GM19324 (cell line): Measurements from ENCODE around the gene PHLPP2.

Source experiments
- ATAC-seq: cut with Tn5 transposase; IDR thresholded peaks from one replicate; pipeline ENCODE4 v1.9.1; 2021; ENCODE audit warnings: mild to moderate bottlenecking, moderate library complexity; ENCODE audit not compliant: unreplicated experiment, low FRiP score

Gene PHLPP2, protein sequence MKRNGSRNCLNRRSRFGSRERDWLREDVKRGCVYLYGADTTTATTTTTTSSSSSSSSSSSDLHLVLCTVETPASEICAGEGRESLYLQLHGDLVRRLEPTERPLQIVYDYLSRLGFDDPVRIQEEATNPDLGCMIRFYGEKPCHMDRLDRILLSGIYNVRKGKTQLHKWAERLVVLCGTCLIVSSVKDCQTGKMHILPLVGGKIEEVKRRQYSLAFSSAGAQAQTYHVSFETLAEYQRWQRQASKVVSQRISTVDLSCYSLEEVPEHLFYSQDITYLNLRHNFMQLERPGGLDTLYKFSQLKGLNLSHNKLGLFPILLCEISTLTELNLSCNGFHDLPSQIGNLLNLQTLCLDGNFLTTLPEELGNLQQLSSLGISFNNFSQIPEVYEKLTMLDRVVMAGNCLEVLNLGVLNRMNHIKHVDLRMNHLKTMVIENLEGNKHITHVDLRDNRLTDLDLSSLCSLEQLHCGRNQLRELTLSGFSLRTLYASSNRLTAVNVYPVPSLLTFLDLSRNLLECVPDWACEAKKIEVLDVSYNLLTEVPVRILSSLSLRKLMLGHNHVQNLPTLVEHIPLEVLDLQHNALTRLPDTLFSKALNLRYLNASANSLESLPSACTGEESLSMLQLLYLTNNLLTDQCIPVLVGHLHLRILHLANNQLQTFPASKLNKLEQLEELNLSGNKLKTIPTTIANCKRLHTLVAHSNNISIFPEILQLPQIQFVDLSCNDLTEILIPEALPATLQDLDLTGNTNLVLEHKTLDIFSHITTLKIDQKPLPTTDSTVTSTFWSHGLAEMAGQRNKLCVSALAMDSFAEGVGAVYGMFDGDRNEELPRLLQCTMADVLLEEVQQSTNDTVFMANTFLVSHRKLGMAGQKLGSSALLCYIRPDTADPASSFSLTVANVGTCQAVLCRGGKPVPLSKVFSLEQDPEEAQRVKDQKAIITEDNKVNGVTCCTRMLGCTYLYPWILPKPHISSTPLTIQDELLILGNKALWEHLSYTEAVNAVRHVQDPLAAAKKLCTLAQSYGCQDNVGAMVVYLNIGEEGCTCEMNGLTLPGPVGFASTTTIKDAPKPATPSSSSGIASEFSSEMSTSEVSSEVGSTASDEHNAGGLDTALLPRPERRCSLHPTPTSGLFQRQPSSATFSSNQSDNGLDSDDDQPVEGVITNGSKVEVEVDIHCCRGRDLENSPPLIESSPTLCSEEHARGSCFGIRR (N-terminal part only)

DNA sequence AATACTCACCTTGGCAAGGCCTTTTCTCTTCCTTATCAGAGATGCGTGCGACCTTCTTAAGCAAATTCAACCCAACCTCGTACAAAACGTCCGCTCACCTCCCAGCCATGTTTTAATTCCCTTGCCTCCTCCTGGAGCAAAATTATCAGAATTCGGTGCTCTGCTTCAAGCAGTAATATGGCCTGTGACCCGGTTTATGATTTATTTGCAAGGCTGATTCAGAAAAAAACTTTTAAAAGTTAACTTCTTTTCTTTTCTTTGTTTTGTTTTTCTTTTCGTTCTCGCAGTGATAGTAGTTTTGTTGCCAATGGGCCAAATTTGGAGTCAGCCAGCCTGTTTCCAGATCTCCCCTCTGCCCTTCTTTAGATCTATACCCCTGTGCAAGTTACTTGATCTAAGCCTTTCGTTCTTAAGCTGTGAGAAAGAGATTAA lies at the start of gene PHLPP2:
Gene PHLPP2, minus strand, starts transcription at position 382 of the 432 bp plus-strand sequence. CDS start 9,906 bp downstream, outside the sequence.
- ATAC-seq = no peak

DNA sequence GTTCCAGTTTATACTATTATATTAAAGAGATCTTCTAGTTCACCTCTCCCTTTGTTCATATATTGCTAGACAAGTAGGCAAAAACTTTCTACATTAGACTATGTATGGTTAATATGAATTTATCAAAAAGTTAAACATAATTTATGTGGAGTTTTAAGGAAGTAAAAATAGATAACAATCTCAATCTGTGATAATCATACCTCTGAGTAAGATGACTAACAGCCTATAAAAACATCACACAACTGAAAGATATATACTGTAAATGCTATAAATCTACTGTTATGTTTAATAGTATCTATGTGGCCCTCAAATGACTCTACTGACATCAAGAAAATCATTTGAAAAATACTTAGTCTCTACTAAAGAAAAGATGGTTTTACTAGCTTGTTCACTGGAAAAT lies 47.1 kb upstream of the PHLPP2 start:
- ATAC-seq = no peak

DNA sequence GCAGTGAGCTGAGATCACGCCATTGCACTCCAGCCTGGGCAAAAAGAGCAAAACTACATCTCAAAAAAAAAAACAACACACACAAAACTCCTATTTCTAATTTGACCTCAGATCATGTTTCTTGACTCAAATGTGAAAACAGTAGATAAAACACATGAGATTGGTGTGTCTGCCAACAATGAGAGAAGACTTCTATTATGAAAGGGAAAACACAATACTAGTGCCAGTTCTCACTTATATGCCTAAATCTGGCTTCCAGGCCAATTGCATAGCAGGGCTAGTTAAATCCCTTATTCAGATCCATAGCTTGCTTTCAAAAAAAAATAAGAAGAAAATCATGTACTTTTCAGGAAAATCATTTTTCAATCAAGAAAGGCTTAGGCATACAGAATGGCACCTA lies 44.7 kb upstream of the PHLPP2 start:
- ATAC-seq = no peak

DNA sequence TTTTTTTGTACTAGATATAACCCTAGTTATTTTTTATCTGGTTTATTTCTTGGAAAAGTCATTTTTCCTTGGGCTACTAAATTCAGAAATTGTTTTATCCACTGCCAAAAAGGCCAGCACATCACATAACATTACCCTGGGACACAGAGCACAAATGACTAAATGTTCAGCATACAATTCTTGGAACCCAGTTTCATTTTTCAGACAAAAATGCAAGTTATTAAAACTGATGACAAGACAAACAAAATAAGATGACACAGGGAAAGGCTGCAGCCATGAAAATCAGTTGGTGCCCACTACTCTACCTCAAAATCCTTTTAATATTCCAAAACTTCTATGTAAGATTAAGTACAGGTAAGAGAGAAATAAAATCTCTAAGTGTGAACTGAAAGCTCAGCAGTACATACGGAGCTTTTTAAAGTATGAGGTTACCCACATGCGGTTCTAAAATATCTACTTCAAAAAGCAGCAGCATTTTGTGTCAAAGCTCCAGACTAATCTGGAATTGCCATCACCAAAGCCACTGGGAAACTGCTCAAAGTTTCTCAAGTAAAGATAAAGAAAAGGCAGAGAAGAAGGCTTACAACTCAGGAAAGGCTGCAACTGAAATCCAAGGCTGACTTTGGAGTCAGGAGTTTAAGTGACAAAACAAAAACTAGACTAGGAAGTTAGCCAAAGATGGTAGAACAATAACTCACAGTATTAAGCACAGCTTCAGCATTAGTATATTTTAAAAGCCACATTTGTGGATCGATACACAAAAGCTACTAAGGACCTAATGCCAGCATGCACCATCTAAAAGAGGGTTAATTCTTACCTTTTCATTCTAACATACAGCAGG lies 42.8 kb upstream of the PHLPP2 start:
- no peak for ATAC-seq

DNA sequence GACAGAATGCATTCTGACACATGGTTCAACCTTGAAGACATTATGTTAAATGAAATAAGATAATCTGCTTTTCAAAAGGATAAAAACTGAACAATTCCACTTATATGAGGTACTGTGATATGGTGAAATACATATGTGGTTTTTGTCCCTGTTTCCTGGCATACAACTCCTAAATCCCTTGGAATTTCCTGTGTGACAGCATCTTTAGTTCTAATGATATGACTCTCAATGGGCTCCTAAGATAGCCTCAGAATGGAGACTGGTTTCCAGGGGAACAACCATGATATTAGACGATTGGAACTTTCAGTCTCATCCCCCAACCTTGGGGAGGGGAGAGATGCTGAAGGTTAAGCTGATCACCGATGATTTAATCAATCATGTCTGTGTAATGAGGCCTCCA lies 37.7 kb upstream of the PHLPP2 start:
- ATAC-seq = no peak

DNA sequence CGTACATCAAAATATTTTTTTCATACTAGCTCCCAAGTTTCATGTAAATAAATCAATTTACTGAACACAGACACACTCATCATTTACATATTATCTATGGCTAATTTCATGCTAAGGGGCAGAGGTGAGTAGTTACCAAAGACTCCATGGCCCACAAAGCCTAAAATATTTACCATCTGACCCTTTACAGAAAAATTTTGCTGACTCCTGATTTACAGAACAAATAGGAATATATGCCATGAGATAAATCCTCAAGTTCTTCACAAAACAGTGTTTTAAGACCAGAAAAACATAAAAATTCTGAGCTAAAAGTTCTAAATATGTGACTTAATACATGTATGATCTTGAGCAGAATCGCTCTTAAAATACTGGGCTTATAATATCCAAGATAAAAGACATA lies 36.6 kb upstream of the PHLPP2 start:
- no peak for ATAC-seq

DNA sequence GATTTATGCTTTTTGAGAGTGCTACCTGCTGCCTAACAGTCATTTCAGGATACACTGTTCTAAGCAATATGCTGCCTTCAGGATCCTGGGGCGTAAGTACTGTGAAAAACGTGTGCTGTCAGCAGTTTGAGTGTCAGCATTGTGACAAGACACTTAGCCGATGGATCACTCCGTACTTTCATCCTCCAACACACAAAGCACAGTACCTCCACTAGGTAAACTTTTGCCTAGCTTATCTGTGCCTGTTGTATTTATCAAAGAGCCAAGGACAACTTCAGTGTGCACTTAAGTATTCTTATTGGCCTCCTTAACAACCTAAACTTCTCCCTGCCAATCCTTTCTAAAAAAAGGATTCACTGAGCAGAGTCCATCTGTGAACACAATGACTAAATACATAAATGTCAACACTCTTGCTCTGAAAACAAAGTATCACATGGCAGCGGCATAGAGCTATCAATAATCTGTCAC lies 33.8 kb upstream of the PHLPP2 start:
- no peak for ATAC-seq

DNA sequence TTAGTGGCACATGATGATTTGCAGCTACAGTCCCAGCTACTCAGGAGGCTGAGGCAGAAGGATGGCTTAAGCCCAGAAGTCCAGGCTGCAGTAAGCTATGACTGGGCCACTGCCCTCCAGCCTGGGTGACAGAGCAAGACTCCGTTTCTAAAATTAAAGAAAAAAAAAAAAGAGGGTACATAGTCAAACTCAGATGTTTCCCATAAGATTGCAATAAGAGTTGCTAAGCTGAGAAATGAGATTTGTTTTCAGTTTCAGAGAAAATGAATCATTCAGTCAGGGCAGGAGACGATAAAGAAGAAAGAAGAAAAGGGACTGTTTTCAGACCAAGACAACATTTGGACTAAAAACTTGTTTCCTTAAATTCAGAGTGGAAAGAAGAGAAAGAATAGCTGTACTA lies 30.2 kb upstream of the PHLPP2 start:
- no peak for ATAC-seq

DNA sequence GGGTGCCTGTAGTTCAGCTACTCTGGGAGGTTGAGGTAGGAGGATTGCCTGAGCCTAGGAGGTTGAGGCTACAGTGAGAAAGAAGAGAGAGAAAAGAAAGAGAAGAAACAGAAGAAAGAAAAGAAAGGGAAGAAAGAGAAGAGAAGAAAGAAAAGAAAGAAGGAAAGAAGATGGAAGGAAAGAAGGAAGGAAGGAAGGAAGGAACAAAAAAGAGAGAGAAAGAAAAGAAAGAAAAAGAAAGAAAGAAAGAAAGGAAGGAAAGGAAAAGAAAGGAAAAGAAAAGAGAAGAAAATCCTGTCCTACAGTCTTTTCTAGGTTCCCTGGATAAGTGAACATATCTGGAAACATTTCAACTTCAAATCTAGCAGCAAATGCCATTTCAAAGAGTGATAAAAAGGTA lies 29.6 kb upstream of the PHLPP2 start:
- ATAC-seq = no peak

DNA sequence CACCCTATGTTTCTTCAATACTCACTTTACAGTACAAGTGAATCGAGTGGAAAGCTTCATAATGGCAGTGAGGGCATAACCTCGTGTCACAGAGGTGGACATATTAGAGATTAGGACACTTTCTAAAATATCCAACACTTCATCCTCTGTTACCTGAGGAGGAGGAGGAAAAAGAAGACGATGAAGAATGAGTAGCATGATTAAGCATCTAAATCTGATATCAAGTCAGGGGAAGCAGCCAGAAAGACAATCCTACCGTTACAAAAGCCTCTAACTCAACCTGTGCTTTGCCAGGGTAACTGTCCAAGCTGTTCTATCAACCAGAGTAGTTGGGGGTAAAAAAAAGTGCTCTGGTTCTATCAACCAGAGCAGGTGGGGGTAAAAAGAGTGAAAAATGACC lies 23.7 kb upstream of the PHLPP2 start:
- ATAC-seq = no peak

DNA sequence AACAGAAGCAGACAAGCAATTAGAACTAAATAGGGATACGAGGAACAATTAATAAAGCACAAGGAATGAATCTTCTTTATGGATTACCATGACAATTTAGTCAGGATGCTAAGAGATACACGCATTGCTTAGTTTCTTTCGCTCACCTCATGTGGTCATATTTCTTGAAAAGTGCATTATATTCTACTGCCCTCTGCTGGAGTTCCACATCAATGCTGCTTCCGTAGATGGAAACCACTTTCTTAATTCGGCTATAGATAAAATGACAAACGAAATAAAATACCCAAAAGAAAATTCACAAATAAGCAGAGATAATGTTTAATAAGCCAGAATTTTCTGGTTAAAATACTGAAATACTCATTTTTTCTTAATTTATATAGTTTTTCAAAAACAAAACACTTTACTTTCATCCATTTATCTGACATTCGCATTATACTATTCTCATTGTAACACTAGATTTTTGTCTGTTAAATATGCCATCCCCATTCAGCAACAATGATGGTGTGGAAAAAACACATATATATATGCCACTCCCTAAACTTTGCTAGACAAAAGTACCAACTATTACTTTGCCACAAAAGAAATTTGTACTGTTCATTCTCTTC lies 22.0 kb upstream of the PHLPP2 start:
- ATAC-seq = no peak

DNA sequence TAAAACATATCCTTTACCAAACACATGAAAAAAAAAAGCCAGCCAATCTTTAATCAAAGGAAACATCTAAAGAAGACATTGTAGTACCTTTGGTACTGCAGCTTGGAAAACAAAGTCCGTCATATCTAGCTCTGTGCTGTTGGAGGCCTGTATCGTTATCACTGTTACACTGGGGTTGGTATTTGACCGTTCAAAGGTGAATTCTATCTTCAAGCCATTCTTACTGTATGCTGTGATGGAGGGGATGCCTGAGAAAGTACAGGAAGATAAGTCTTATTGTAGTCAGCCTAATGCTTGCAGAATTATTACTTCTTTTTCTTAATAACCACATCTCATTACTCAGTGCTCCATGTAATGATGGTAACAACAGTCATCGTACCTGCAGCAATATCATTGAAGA lies 14.4 kb upstream of the PHLPP2 start:
- no peak for ATAC-seq

DNA sequence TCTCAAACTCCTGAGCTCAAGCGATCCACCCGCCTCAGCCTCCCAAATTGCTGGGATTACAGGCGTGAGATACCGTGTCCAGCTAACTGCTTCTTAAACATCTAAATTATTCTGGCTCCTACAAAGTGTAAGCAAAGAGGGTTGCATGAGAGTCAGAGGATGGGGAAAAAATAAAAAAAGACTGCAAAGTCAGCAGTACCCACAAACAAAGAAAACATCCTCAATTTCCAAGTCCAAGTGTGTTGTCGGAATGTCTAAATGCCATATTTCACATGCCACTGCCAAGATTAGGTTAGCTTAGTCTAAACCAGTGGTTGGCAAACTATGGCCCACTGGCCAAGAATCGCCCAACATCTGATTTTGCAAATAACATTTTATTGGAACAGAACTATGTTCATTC lies 13.0 kb upstream of the PHLPP2 start:
- ATAC-seq = no peak

DNA sequence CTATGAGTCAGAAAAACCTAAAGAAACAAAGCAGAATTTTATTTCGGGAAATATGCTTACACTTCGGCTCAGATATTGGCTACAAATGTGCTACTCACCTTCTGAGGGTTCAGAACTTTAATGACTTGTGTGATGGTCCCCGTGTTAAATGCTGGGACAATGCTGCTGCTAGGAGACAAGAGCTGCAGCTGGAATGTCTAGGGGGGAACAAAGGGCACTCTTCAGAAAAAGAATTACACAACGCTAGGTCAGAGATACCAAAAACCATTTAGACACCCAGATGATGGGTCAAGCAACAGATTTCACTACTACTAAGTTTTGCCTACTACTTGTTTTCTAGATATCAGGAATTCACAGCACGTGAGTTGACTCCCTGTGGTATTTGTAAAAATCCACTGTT lies 10.0 kb upstream of the PHLPP2 start:
- no peak for ATAC-seq

DNA sequence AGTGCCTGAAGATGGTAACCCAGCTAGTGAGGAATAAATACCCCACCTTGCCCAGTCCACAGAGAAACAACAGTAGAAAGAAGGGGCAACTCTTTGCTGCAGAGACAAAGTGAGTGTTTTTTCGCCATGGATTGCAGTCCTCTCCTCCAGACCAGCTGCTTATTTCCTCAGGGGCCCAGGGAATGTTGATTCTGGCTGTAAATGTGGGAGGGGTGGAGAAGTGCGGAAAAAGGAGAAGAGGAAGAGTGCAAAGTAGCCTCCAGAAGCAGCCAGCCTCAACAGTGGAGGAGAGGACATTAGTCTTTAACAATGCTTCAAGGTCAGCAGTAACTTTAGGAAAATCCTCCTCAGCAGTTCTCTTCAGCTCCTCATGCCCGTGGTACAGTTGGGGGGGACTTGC lies 8.1 kb upstream of the PHLPP2 start:
- no peak for ATAC-seq

DNA sequence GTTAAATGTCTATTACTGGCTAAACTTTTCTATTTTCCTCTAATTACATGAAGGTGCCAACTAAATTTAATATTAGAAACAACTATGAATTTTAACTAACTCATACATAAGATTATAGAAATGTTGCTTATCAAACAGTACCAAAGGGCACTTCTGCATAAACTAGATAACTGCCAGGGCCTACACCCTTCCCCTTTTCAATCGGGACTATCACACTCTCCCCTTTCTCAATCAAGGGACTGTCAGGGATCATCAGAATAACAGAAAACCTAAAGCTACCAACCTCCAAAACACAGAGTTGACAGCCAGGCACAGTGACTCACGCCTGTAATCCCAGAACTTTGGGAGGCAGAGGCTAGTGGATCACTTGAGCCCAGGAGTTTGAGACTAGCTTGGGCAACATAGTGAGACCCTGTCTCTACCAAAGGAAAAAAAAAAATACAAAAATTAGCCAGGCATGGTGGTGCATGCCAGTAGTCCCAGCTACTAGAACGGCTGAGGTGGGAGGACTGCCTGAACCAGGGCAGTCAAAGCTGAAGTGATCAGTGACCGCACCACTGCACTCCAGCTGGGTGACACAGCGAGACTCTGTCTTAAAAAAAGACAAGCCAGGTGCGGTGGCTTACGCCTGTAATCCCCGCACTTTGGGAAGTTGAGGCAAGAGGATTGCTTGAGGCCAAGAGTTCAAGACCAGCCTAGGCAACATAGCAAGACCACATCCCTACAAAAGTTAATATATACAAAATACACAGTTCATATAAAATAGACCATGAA lies 3.2 kb upstream of the PHLPP2 start:
- no peak for ATAC-seq

DNA sequence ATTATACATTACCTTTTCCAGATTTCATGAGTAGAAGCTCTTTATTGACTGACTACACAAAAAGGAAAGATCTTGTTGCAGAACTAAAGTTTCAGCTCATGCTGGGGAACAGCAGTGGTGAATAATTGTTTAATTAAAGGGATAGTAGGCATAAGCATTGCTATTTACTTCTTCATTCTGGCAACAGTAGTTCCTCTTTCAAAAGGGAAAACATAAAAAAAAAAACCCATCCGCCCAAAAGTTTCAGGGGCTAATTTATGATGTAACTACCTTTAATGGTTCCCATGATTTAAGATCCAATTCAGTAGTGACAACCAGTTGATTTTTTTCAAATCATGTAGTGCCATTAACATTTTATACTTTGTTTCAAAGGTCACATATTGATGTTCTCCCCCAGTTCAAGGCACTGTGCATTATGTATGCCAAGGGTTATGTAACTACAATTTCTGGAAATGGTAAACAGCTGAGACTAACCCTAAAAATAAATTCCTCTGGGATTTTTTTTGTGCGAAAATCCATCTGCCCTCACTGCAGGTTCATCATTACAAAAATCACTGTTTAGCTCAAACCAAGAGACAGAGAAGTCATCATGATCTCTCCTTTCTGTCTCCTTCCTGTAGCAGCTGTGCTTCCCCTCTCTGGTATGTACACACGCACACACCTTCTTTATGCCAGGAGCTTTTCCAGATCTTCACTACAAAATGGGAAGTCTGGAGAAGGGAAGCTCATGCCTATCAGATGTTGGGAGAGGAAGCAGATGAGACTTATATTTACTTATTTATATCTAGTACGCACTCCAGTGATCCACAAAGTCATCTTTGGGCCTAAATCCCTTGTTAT lies 2.2 kb upstream of the PHLPP2 start:
- no peak for ATAC-seq
